ENCODE data around the gene SMCHD1. TPM values are rescaled to one million over a fixed set of nuclear protein-coding genes. Genes with fewer than 3 reads are reported as not detected.
"Not testable (repeated sequence)": the region's sequence is repeated elsewhere in the genome, so short reads cannot be mapped to it uniquely, and the experiment has no call there.

The SMCHD1 gene
- total and polyA plus RNA-seq, 9 donors: 25.3 to 59.0 (median 36.8) TPM

- Histone ChIP-seq H3K27me3 (ENCODE audit: control insufficient read depth, insufficient read depth, low read length) (no peaks in the 10 kb centered on the region), H3K4me1 (ENCODE audit: control insufficient read depth, insufficient read depth, low read length) (no peaks in the 10 kb centered on the region), H3K27ac (ENCODE audit: low read length) (no peak overlapping the region), H3K36me3 (ENCODE audit: control insufficient read depth, insufficient read depth, low read length) (peaks cover 4% of the 10 kb centered on the region), H3K9me3 (replicated peaks; ENCODE audit: control insufficient read depth, low read depth, low read length) (peaks cover 5% of the 10 kb centered on the region), H3K4me3 (ENCODE audit: low read length) (no peak overlapping the region)
- DNase-seq: peak; percentile 10
- 89% methylated on average over 3 of the region's 8 CpGs for WGBS (ENCODE audit: insufficient coverage)
These were observed 150.7 kb downstream of the SMCHD1 start for GRCh38 chr18:2805970-2806943.

- not testable (repeated sequence) for H3K9me3 ChIP-seq (replicated peaks; ENCODE audit: control insufficient read depth, low read depth, low read length); H3K27ac ChIP-seq (ENCODE audit: low read length); DNase-seq; H3K27me3 ChIP-seq (ENCODE audit: control insufficient read depth, insufficient read depth, low read length); H3K36me3 ChIP-seq (ENCODE audit: control insufficient read depth, insufficient read depth, low read length); H3K4me3 ChIP-seq (ENCODE audit: low read length); H3K4me1 ChIP-seq (ENCODE audit: control insufficient read depth, insufficient read depth, low read length)
- WGBS (ENCODE audit: insufficient coverage): no CpG with 5 or more reads among the region's 2 CpGs
These were observed 153.1 kb downstream of the SMCHD1 start for GRCh38 chr18:2808640-2809039.

- 85% methylated on average over 6 of the region's 6 CpGs for WGBS (ENCODE audit: insufficient coverage)
- not testable (repeated sequence) for H3K4me3 ChIP-seq (ENCODE audit: low read length); H3K4me1 ChIP-seq (ENCODE audit: control insufficient read depth, insufficient read depth, low read length); H3K36me3 ChIP-seq (ENCODE audit: control insufficient read depth, insufficient read depth, low read length); DNase-seq; H3K27me3 ChIP-seq (ENCODE audit: control insufficient read depth, insufficient read depth, low read length); H3K9me3 ChIP-seq (replicated peaks; ENCODE audit: control insufficient read depth, low read depth, low read length); H3K27ac ChIP-seq (ENCODE audit: low read length)
These were observed 154.2 kb downstream of the SMCHD1 start for GRCh38 chr18:2809666-2810183.

GRCh38 chr18:2811416-2811815, 155.9 kb downstream of the SMCHD1 start:
- no CpG with 5 or more reads among the region's 1 CpG for WGBS (ENCODE audit: insufficient coverage)
- no peak for DNase-seq
- no peaks in the 10 kb centered on the region for H3K27me3 ChIP-seq (ENCODE audit: control insufficient read depth, insufficient read depth, low read length)
- no peak overlapping the region for H3K4me3 ChIP-seq (ENCODE audit: low read length)
- H3K27ac ChIP-seq (ENCODE audit: low read length): no peak overlapping the region
- no peaks in the 10 kb centered on the region for H3K4me1 ChIP-seq (ENCODE audit: control insufficient read depth, insufficient read depth, low read length)
- peaks cover 8% of the 10 kb centered on the region for H3K9me3 ChIP-seq (replicated peaks; ENCODE audit: control insufficient read depth, low read depth, low read length)
- no peaks in the 10 kb centered on the region for H3K36me3 ChIP-seq (ENCODE audit: control insufficient read depth, insufficient read depth, low read length)

- H3K27ac ChIP-seq (ENCODE audit: low read length): no peak overlapping the region
- peaks cover 6% of the 10 kb centered on the region for H3K9me3 ChIP-seq (replicated peaks; ENCODE audit: control insufficient read depth, low read depth, low read length)
- WGBS (ENCODE audit: insufficient coverage): no CpG with 5 or more reads among the region's 2 CpGs
- no peaks in the 10 kb centered on the region for H3K27me3 ChIP-seq (ENCODE audit: control insufficient read depth, insufficient read depth, low read length)
- no peak for DNase-seq
- no peaks in the 10 kb centered on the region for H3K4me1 ChIP-seq (ENCODE audit: control insufficient read depth, insufficient read depth, low read length)
- no peak overlapping the region for H3K4me3 ChIP-seq (ENCODE audit: low read length)
- H3K36me3 ChIP-seq (ENCODE audit: control insufficient read depth, insufficient read depth, low read length): no peaks in the 10 kb centered on the region
These were observed 159.4 kb downstream of the SMCHD1 start for GRCh38 chr18:2814928-2815327.

GRCh38 chr18:2818281-2818680, 162.8 kb downstream of the SMCHD1 start:
- Histone ChIP-seq H3K27ac (ENCODE audit: low read length) (no peak overlapping the region), H3K4me1 (ENCODE audit: control insufficient read depth, insufficient read depth, low read length) (no peaks in the 10 kb centered on the region), H3K27me3 (ENCODE audit: control insufficient read depth, insufficient read depth, low read length) (no peaks in the 10 kb centered on the region), H3K36me3 (ENCODE audit: control insufficient read depth, insufficient read depth, low read length) (no peaks in the 10 kb centered on the region), H3K4me3 (ENCODE audit: low read length) (no peak overlapping the region), H3K9me3 (replicated peaks; ENCODE audit: control insufficient read depth, low read depth, low read length) (no peaks in the 10 kb centered on the region)
- DNase-seq: no peak

- Histone ChIP-seq H3K27me3 (ENCODE audit: control insufficient read depth, insufficient read depth, low read length) (no peaks in the 10 kb centered on the region), H3K36me3 (ENCODE audit: control insufficient read depth, insufficient read depth, low read length) (no peaks in the 10 kb centered on the region), H3K4me3 (ENCODE audit: low read length) (no peak overlapping the region), H3K9me3 (replicated peaks; ENCODE audit: control insufficient read depth, low read depth, low read length) (no peaks in the 10 kb centered on the region), H3K27ac (ENCODE audit: low read length) (no peak overlapping the region), H3K4me1 (ENCODE audit: control insufficient read depth, insufficient read depth, low read length) (no peaks in the 10 kb centered on the region)
- DNase-seq: no peak
- WGBS (ENCODE audit: insufficient coverage): 83% methylated on average over 2 of the region's 2 CpGs
These were observed 166.2 kb downstream of the SMCHD1 start for GRCh38 chr18:2821695-2822094.

GRCh38 chr18:2822213-2822921, 166.8 kb downstream of the SMCHD1 start:
- Histone ChIP-seq H3K36me3 (ENCODE audit: control insufficient read depth, insufficient read depth, low read length) (no peaks in the 10 kb centered on the region), H3K27ac (ENCODE audit: low read length) (no peak overlapping the region), H3K4me3 (ENCODE audit: low read length) (no peak overlapping the region), H3K27me3 (ENCODE audit: control insufficient read depth, insufficient read depth, low read length) (no peaks in the 10 kb centered on the region), H3K4me1 (ENCODE audit: control insufficient read depth, insufficient read depth, low read length) (no peaks in the 10 kb centered on the region), H3K9me3 (replicated peaks; ENCODE audit: control insufficient read depth, low read depth, low read length) (no peaks in the 10 kb centered on the region)
- DNase-seq: no peak
- 100% methylated on average over 1 of the region's 6 CpGs for WGBS (ENCODE audit: insufficient coverage)

GRCh38 chr18:2823202-2823601, 167.7 kb downstream of the SMCHD1 start:
- no peak for DNase-seq
- H3K27me3 ChIP-seq (ENCODE audit: control insufficient read depth, insufficient read depth, low read length): no peaks in the 10 kb centered on the region
- no peak overlapping the region for H3K4me3 ChIP-seq (ENCODE audit: low read length)
- H3K9me3 ChIP-seq (replicated peaks; ENCODE audit: control insufficient read depth, low read depth, low read length): no peaks in the 10 kb centered on the region
- no peak overlapping the region for H3K27ac ChIP-seq (ENCODE audit: low read length)
- H3K4me1 ChIP-seq (ENCODE audit: control insufficient read depth, insufficient read depth, low read length): no peaks in the 10 kb centered on the region
- no peaks in the 10 kb centered on the region for H3K36me3 ChIP-seq (ENCODE audit: control insufficient read depth, insufficient read depth, low read length)
- WGBS (ENCODE audit: insufficient coverage): 33% methylated on average over 1 of the region's 2 CpGs

- H3K9me3 ChIP-seq (replicated peaks; ENCODE audit: control insufficient read depth, low read depth, low read length): no peaks in the 10 kb centered on the region
- WGBS (ENCODE audit: insufficient coverage): no CpG with 5 or more reads among the region's 2 CpGs
These were observed 168.4 kb downstream of the SMCHD1 start for GRCh38 chr18:2823966-2824365.

More at GRCh38 chr18:2823966-2824365, 168.4 kb downstream of the SMCHD1 start:
- H3K27me3 ChIP-seq (ENCODE audit: control insufficient read depth, insufficient read depth, low read length): no peaks in the 10 kb centered on the region
- H3K27ac ChIP-seq (ENCODE audit: low read length): no peak overlapping the region
- no peak overlapping the region for H3K4me3 ChIP-seq (ENCODE audit: low read length)
- no peak for DNase-seq
- H3K4me1 ChIP-seq (ENCODE audit: control insufficient read depth, insufficient read depth, low read length): no peaks in the 10 kb centered on the region
- no peaks in the 10 kb centered on the region for H3K36me3 ChIP-seq (ENCODE audit: control insufficient read depth, insufficient read depth, low read length)
